ENCODE measurements around the gene KIF2C.

The KIF2C gene

DNA sequence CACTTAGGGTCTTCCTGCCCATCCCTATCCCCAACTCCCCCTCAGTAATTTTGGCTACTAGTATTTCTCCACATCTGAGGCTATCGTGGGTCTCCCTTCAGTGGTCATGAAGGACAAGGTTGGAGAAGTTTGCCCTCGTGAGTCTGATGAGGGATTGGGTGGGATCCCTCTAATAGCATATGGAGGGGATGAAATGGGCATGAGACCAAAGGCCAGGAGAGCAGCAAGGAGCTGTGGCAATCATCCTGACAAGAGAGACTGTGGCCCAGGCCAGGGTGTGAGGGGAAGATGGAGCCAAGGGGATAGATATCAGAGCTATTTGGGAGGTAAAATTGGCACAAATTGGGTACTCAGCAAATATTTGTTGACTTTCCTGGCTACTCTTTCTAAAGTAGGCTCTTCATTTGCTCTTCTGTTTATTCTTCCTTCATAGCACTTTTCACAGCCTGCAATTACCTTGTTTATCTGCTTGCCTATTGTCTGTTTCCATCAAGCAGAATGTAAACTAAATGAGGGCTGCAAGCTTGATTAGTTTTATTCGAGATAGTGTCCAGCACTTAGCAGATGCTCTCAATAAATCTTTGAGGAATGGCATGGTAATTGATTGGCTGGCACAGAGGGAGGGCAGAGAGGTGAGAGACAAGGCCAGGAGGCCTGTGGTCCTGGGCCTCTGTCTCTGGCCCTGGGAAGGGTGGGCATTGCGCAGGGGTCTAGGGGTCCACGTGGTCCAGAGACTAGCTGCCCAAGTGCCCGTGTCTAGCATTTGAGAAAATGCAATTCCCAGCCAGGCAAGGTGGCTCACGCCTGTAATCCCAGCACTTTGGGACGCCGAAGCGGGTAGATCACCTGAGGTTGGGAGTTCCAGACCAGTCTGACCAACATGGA, 59.1 kb downstream of the KIF2C start:
- TF ChIP-seq, protein P1, sequence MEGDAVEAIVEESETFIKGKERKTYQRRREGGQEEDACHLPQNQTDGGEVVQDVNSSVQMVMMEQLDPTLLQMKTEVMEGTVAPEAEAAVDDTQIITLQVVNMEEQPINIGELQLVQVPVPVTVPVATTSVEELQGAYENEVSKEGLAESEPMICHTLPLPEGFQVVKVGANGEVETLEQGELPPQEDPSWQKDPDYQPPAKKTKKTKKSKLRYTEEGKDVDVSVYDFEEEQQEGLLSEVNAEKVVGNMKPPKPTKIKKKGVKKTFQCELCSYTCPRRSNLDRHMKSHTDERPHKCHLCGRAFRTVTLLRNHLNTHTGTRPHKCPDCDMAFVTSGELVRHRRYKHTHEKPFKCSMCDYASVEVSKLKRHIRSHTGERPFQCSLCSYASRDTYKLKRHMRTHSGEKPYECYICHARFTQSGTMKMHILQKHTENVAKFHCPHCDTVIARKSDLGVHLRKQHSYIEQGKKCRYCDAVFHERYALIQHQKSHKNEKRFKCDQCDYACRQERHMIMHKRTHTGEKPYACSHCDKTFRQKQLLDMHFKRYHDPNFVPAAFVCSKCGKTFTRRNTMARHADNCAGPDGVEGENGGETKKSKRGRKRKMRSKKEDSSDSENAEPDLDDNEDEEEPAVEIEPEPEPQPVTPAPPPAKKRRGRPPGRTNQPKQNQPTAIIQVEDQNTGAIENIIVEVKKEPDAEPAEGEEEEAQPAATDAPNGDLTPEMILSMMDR (IDR thresholded peaks at IDR 0.05; ENCODE audit: insufficient read depth, missing control alignments) = no peak
- no peak for FAIRE-seq
- DNase-seq (ENCODE audit: insufficient read length, low spot score) = no peak

DNA sequence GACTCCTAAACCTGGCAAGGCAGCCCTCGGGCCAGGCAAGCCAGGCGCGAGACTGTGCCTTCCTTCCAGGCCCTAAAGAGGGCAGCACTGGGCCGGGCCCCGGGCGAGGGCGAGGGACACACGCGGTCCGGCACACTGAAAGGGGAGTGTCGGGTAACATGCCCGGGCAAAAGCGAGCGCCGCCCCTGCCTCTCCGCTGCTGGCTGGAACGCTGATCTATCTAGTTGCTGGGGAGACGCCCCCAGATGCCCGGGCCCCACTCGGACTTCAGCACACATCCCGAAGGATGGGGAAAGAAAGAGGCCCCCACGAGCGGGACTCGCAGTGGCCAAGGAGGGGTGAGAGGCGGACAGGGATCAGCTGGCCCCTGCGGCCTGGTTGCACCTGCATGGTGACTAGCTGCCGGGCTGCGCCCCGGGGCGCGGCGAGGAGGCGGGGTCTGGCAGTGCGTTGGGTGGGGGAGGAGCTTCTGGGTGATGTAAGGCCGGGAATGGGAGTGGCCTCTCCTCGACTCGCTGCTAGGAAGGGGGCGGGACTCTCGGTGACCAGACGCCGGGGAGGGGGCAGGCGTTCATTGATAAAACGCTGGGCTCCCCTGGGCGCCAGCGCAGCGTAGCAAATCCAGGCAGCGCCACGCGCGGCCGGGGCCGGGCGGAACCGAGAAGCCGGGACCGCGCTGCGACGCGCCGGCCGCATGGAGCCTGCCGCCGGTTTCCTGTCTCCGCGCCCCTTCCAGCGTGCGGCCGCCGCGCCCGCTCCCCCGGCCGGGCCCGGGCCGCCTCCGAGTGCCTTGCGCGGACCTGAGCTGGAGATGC, 60.3 kb downstream of the KIF2C start, which contains the start of gene PLK3:
Gene PLK3 (plus strand): TSS at position 608 of the 815 bp plus-strand sequence. CDS start 87 bp downstream, at position 695.
- FAIRE-seq = no peak
- TF ChIP-seq, protein P1 (IDR thresholded peaks at IDR 0.05; ENCODE audit: insufficient read depth, missing control alignments) = peak; percentile 71
- peak; percentile 96 for DNase-seq (ENCODE audit: insufficient read length, low spot score)

DNA sequence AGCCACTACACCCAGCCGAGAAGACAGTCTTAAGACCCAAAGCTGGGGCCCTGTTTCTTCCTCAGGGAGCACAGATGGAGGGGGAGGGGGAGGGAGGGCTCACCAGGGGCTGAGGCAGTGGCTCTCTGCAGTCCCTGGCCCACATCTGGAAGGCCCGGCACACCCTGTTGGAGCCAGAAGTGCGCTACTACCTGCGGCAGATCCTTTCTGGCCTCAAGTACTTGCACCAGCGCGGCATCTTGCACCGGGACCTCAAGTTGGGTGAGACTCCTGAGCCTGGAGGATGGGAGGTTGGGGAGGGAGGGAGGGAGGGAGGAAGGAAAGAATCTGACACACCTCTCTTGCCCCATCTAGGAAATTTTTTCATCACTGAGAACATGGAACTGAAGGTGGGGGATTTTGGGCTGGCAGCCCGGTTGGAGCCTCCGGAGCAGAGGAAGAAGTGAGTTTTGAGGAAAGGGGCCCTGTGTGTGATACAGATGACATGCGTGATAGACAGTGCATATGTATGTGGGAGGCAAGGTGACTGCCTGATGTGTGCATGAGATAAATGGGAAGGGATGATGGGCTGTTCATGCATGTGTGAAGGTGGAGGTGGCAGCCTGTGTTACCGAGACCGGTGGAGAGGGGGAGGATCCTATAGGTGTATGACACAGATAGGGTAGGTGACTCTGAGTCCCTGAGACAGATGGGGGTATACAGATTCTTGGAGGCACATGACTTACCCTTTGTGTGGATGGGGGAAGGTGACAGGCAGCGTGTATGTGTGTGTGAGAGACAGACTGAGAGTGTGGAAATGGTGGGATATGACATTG, 62.1 kb downstream of the KIF2C start:
- DNase-seq (ENCODE audit: insufficient read length, low spot score) (no peak), FAIRE-seq (no peak)
- TF ChIP-seq, protein P1 (IDR thresholded peaks at IDR 0.05; ENCODE audit: insufficient read depth, missing control alignments) = no peak

DNA sequence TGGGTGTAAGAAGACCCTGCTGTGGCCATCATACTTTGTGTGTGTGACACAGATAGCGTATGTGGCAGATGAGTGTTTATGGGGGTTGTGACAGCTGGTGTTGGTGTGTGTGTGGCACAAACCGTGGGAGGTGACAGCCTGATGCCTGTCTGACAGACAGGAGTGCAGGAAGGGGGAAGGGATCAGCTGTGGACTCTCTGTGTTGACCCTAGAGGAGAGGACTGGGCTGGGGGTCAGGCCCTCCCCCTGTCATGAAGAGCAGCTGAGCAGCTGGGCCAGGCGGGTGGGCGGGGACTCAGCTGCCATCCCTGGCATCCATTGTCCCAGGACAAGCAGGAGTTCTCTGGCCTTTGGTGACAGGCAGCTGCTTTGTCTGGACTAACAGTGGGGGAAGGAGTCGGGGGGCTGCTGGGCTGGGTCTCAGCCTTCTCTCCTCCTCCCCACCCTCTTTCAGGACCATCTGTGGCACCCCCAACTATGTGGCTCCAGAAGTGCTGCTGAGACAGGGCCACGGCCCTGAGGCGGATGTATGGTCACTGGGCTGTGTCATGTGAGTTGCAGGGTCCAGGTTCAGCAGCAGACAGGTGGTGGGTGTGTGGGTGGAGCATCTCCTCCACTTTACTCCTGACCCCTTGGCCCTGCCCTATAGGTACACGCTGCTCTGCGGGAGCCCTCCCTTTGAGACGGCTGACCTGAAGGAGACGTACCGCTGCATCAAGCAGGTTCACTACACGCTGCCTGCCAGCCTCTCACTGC, 62.8 kb downstream of the KIF2C start:
- no peak for DNase-seq (ENCODE audit: insufficient read length, low spot score)
- TF ChIP-seq, protein P1 (IDR thresholded peaks at IDR 0.05; ENCODE audit: insufficient read depth, missing control alignments) = no peak
- FAIRE-seq = no peak

DNA sequence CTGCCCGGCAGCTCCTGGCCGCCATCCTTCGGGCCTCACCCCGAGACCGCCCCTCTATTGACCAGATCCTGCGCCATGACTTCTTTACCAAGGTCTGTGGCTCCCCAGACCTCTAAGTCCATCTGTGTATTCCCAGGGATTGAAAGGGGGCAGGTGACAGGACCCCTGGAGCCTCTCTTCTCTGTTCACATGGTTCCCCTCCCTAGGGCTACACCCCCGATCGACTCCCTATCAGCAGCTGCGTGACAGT, 63.4 kb downstream of the KIF2C start:
- FAIRE-seq (no peak), DNase-seq (ENCODE audit: insufficient read length, low spot score) (no peak)
- TF ChIP-seq, protein P1 (IDR thresholded peaks at IDR 0.05; ENCODE audit: insufficient read depth, missing control alignments) = no peak

DNA sequence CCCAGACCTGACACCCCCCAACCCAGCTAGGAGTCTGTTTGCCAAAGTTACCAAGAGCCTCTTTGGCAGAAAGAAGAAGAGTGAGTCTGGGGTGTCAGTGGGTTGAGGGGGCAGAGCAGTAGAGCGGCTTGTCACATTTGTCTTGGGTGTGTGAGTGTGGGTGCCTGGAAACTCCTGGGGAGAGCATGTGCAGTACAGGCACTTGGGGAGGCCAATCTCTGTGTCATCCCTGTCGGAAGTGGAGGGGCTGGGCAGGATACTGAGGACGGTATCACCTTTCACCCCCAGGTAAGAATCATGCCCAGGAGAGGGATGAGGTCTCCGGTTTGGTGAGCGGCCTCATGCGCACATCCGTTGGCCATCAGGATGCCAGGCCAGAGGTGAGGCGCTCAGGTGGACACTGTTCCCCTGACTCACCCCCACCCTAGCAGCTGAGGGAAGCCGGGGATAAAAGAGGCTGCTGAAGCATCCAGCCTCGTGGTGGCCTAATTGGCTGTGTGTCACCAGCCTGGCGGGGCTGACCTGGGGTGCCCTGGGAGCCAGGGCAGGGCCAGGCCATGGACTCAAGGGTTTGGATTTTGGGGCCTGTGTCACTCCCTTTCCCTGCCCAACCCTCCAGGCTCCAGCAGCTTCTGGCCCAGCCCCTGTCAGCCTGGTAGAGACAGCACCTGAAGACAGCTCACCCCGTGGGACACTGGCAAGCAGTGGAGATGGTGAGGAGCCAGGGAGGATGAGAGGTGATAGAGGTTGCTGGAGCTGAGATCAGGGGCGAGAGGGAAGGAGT, 63.9 kb downstream of the KIF2C start:
- DNase-seq (ENCODE audit: insufficient read length, low spot score) (no peak), FAIRE-seq (no peak)
- TF ChIP-seq, protein P1 (IDR thresholded peaks at IDR 0.05; ENCODE audit: insufficient read depth, missing control alignments) = no peak

Measured in D721Med (cell line).